GM04503 (cell line): ENCODE measurements around the gene MTURN.
"Not testable (repeated sequence)": the region's sequence is repeated elsewhere in the genome, so short reads cannot be mapped to it uniquely, and the experiment has no call there.

Experiments
- DNase-seq: peaks from one replicate; pipeline ENCODE4 v3.0.0-alpha.2; 2012; ENCODE audit warnings: low read depth

Gene MTURN

GRCh38 chr7:30181211-30181610 lies 46.4 kb downstream of the MTURN start:
- DNase-seq = no peak

- DNase-seq = no peak
Observed at GRCh38 chr7:30181736-30182522, 47.1 kb downstream of the MTURN start.

- DNase-seq = no peak
Observed at GRCh38 chr7:30182814-30183213, 48.0 kb downstream of the MTURN start.

GRCh38 chr7:30183749-30184369 lies 49.1 kb downstream of the MTURN start:
- no peak for DNase-seq

GRCh38 chr7:30184791-30185487 lies 50.2 kb downstream of the MTURN start:
- DNase-seq = no peak

- DNase-seq = no peak
Observed at GRCh38 chr7:30185496-30185895, 50.7 kb downstream of the MTURN start.

GRCh38 chr7:30186725-30187124 lies 51.9 kb downstream of the MTURN start:
- DNase-seq = no peak

- DNase-seq = no peak
Observed at GRCh38 chr7:30187513-30187912, 52.7 kb downstream of the MTURN start.

- DNase-seq = not testable (repeated sequence)
Observed at GRCh38 chr7:30188381-30188780, 53.6 kb downstream of the MTURN start.

- DNase-seq = no peak
Observed at GRCh38 chr7:30188811-30189210, 54.0 kb downstream of the MTURN start.

GRCh38 chr7:30191809-30192208 lies 57.0 kb downstream of the MTURN start:
- no peak for DNase-seq

GRCh38 chr7:30193336-30193943 lies 58.7 kb downstream of the MTURN start:
- no peak for DNase-seq

GRCh38 chr7:30196408-30196807 lies 61.6 kb downstream of the MTURN start:
- no peak for DNase-seq

- DNase-seq = no peak
Observed at GRCh38 chr7:30197438-30197837, 62.7 kb downstream of the MTURN start.

- DNase-seq = no peak
Observed at GRCh38 chr7:30199271-30199670, 64.5 kb downstream of the MTURN start.

GRCh38 chr7:30200591-30200990 lies 65.8 kb downstream of the MTURN start:
- no peak for DNase-seq

GRCh38 chr7:30201161-30201666 lies 66.4 kb downstream of the MTURN start:
- no peak for DNase-seq

- DNase-seq = no peak
Observed at GRCh38 chr7:30201921-30202320, 67.1 kb downstream of the MTURN start.

- DNase-seq = no peak
Observed at GRCh38 chr7:30202671-30203070, 67.9 kb downstream of the MTURN start.

GRCh38 chr7:30206491-30206890 lies 71.7 kb downstream of the MTURN start:
- DNase-seq = no peak

- no peak for DNase-seq
Observed at GRCh38 chr7:30206942-30207341, 72.2 kb downstream of the MTURN start.

GRCh38 chr7:30207376-30207775 lies 72.6 kb downstream of the MTURN start:
- no peak for DNase-seq

GRCh38 chr7:30209951-30210350 lies 75.2 kb downstream of the MTURN start:
- DNase-seq = no peak
